ENCODE data around the gene APOBEC2. TPM values are rescaled to one million over a fixed set of nuclear protein-coding genes. Genes with fewer than 3 reads are reported as not detected.

The APOBEC2 gene
- total and polyA plus RNA-seq, 9 of the 15 experiments (the other 6 are each of a cell fraction or from before 2014, with no cell fraction given), result 0.25 to 1.6 TPM; not detected in 7

- Histone ChIP-seq H3K4me3 (peak within 1 kb of the TSS; percentile 83), H3K9me3 (replicated peaks; ENCODE audit: control insufficient read depth, insufficient read depth, low read depth, low read length) (no peaks in the 10 kb centered on the region), H3K9me1 (ENCODE audit: control insufficient read depth, insufficient read depth, low read length) (no peaks in the 10 kb centered on the region), H3K79me2 (ENCODE audit: control insufficient read depth, insufficient read depth, low read length) (peaks cover 57% of the 10 kb centered on the region), H3K4me2 (ENCODE audit: insufficient read depth, low read length) (peak within 1 kb of the TSS; percentile 99), H3K27ac (ENCODE audit: extremely low read depth, low read depth, low read length) (peak within 1 kb of the TSS; percentile 94), H3K36me3 (ENCODE audit: control insufficient read depth, insufficient read depth, low read length) (peaks cover 43% of the 10 kb centered on the region; the same call in 2 of the 3 replicates), H3K9ac (ENCODE audit: insufficient read depth in 1 of 2, low read depth in 2 of 2, low read length in 2 of 2) (peak within 1 kb of the TSS; percentile 96 to 97), H3K27me3 (ENCODE audit: control insufficient read depth in 2 of 2, insufficient read depth in 2 of 2, low read length in 2 of 2) (no peaks in the 10 kb centered on the region), H3K4me1 (replicated peaks in 1 of 2; ENCODE audit: control insufficient read depth in 2 of 2, insufficient read depth in 2 of 2, low read length in 2 of 2) (peaks cover 9 to 21% of the 10 kb centered on the region in 2 experiments), H2AFZ (ENCODE audit: low read depth, low read length) (peak within 1 kb of the TSS; percentile 88), H4K20me1 (replicated peaks; ENCODE audit: control insufficient read depth, insufficient read depth, low read length) (no peaks in the 10 kb centered on the region)
- TSS peak; percentile 48 for BruUV-seq (replicated peaks)
- intact Hi-C loops (cut with micrococcal nuclease) (loop anchor here (5.0 kb wide), 2 partner anchors 75 to 245 kb away; no protein-coding TSS in a partner anchor), in situ Hi-C loops (cut with MboI) (no loop called here)
- POLR2A ChIA-PET, result interaction anchor here (0.6 to 1.2 kb wide), 6 partner anchors 10 to 1740 kb away, joined by 3 to 5 read pairs (median 3); no protein-coding TSS in a partner anchor
- under 1% methylated on average over 62 of the region's 63 CpGs for WGBS (ENCODE audit: insufficient coverage, low coverage, missing lambda C conversion rate)
- FAIRE-seq (peak; percentile 98), ATAC-seq (peak; percentile 81), DNase-seq (ENCODE audit: extremely low read depth in 1 of 4, low spot score in 3 of 4) (peak; percentile 79 to 100 (median 97))
- CTCF ChIA-PET (ENCODE audit: low intra/inter-chr PET ratio), result interaction anchor here (0.7 to 1.5 kb wide), 2 partner anchors 15 to 1778 kb away, joined by 3 to 4 read pairs; no protein-coding TSS in a partner anchor
- no peak for TF ChIP-seq TEAD2 (tag; IDR thresholded peaks at IDR 0.05)
- no peak for TF ChIP-seq MYNN (IDR thresholded peaks at IDR 0.05)
- TF ChIP-seq MYNN (CRISPR knock-in tag; IDR thresholded peaks at IDR 0.05), result no peak
- TF ChIP-seq RREB1 (CRISPR knock-in tag; IDR thresholded peaks at IDR 0.05), result 0 out of 2 replicates have a peak, but pooled peaks have one; percentile 15
- peak; percentile 88 for TF ChIP-seq HCFC1 (IDR thresholded peaks at IDR 0.05; ENCODE audit: low read depth, low read length)
- TF ChIP-seq NFXL1 (CRISPR knock-in tag; IDR thresholded peaks at IDR 0.05), result no peak
- peak; percentile 100 for TF ChIP-seq NRF1 (conservative IDR thresholded peaks at IDR 0.05 in 1 of 2, IDR thresholded peaks at IDR 0.05 in 1 of 2)
- TF ChIP-seq POLR2AphosphoS2 (IDR thresholded peaks at IDR 0.05; ENCODE audit: low read length), result no peak; the same call in 1 of the 2 replicates
- TF ChIP-seq SIRT6 (IDR thresholded peaks at IDR 0.05; ENCODE audit: low read depth, low read length), result no peak
- TF ChIP-seq, protein P1, sequence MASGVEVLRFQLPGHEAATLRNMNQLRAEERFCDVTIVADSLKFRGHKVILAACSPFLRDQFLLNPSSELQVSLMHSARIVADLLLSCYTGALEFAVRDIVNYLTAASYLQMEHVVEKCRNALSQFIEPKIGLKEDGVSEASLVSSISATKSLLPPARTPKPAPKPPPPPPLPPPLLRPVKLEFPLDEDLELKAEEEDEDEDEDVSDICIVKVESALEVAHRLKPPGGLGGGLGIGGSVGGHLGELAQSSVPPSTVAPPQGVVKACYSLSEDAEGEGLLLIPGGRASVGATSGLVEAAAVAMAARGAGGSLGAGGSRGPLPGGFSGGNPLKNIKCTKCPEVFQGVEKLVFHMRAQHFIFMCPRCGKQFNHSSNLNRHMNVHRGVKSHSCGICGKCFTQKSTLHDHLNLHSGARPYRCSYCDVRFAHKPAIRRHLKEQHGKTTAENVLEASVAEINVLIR (CRISPR knock-in tag; IDR thresholded peaks at IDR 0.05), result no peak
- 0 out of 2 replicates have a peak, but pooled peaks have one; percentile 4 for TF ChIP-seq KLF16 (IDR thresholded peaks at IDR 0.05)
- TF ChIP-seq KDM5B (IDR thresholded peaks at IDR 0.05; ENCODE audit: insufficient replicate concordance, low read depth, low read length), result peak; percentile 73
- TF ChIP-seq TARDBP (IDR thresholded peaks at IDR 0.05), result peak; percentile 78
- peak; percentile 66 for TF ChIP-seq CHD4 (IDR thresholded peaks at IDR 0.05; ENCODE audit: insufficient read depth, insufficient replicate concordance, low read depth, low read length, poor library complexity, severe bottlenecking)
- peak; percentile 16; the same call in 1 of the 2 replicates for TF ChIP-seq PHB2 (IDR thresholded peaks at IDR 0.05; ENCODE audit: low read depth)
Observed at GRCh38 chr6:41071923-41072835, 19.2 kb downstream of the APOBEC2 start, which contains the start of gene OARD1. TSS of gene OARD1 (minus strand) at chr6:41072356. CDS start at chr6:41071634, 722 bp downstream.

Measured in K562 (cell line).